Pulmonary artery endothelial cell (primary cell): ENCODE results near the gene PCCA. TPM values are rescaled to one million over a fixed set of nuclear protein-coding genes. Genes with fewer than 3 reads are reported as not detected.
"Not testable (repeated sequence)": the region's sequence is repeated elsewhere in the genome, so short reads cannot be mapped to it uniquely, and the experiment has no call there.

Experiments used
- DNase-seq: peaks from one replicate; pipeline ENCODE4 v3.0.0-alpha.2; 2011; ENCODE audit warnings: low read depth, low spot score
- total RNA-seq: library from RNA; depleted of rRNA; stranded (reverse); fragments of >200 nt; gene quantifications from 2 replicates; pipeline ENCODE4 v1.2.3, GENCODE V29; 2014

PCCA gene
- total RNA-seq, 1 donor from 2014 or later, result 28.6 TPM

- no peak for DNase-seq
These were observed 50.9 kb downstream of the PCCA start for GRCh38 chr13:100139817-100140216.

- DNase-seq, result no peak
These were observed 51.5 kb downstream of the PCCA start for GRCh38 chr13:100140441-100140840.

GRCh38 chr13:100141461-100141961, 52.6 kb downstream of the PCCA start:
- not testable (repeated sequence) for DNase-seq

- DNase-seq, result no peak
These were observed 57.6 kb downstream of the PCCA start for GRCh38 chr13:100146534-100146933.

- no peak for DNase-seq
These were observed 58.9 kb downstream of the PCCA start for GRCh38 chr13:100147825-100148224.

GRCh38 chr13:100148422-100148821, 59.5 kb downstream of the PCCA start:
- no peak for DNase-seq

GRCh38 chr13:100149389-100149788, 60.5 kb downstream of the PCCA start:
- no peak for DNase-seq

GRCh38 chr13:100150711-100151110, 61.8 kb downstream of the PCCA start:
- DNase-seq, result not testable (repeated sequence)

- no peak for DNase-seq
These were observed 66.0 kb downstream of the PCCA start for GRCh38 chr13:100154842-100155416.

- no peak for DNase-seq
These were observed 67.9 kb downstream of the PCCA start for GRCh38 chr13:100156788-100157187.

GRCh38 chr13:100158569-100158968, 69.7 kb downstream of the PCCA start:
- DNase-seq, result no peak

- DNase-seq, result no peak
These were observed 70.7 kb downstream of the PCCA start for GRCh38 chr13:100159584-100159983.

GRCh38 chr13:100160450-100160849, 71.6 kb downstream of the PCCA start:
- DNase-seq, result no peak

GRCh38 chr13:100163375-100163774, 74.5 kb downstream of the PCCA start:
- DNase-seq, result no peak

- DNase-seq, result no peak
These were observed 84.3 kb downstream of the PCCA start for GRCh38 chr13:100173203-100173602.

- not testable (repeated sequence) for DNase-seq
These were observed 85.6 kb downstream of the PCCA start for GRCh38 chr13:100174455-100174854.

- no peak for DNase-seq
These were observed 86.3 kb downstream of the PCCA start for GRCh38 chr13:100175078-100175802.

- DNase-seq, result no peak
These were observed 86.9 kb downstream of the PCCA start for GRCh38 chr13:100175803-100176182.

GRCh38 chr13:100176801-100177400, 88.0 kb downstream of the PCCA start:
- DNase-seq, result no peak

GRCh38 chr13:100178309-100178708, 89.4 kb downstream of the PCCA start:
- no peak for DNase-seq

- no peak for DNase-seq
These were observed 90.4 kb downstream of the PCCA start for GRCh38 chr13:100179276-100179675.

GRCh38 chr13:100182900-100183490, 94.1 kb downstream of the PCCA start:
- DNase-seq, result no peak
